HepG2 (cell line): ENCODE measurements around the gene HAS3. TPM values are rescaled to one million over a fixed set of nuclear protein-coding genes. Genes with fewer than 3 reads are reported as not detected.

ENCODE experiments used
- ATAC-seq: fragments of 200-7000 bp; cut with Tn5 transposase; 3 replicates; pipeline ENCODE4 v1.9.1; 2020; ENCODE audit warnings: mild to moderate bottlenecking, moderate library complexity
- BruUV-seq: library from RNA; stranded (reverse); fragments of 400-500 nt; replicated peaks from 2 replicates; lab custom pipeline; 2021; lab: Mats Ljungman, UMichigan
- CTCF ChIA-PET: fragments of 300-600 bp; formaldehyde crosslinking; extraction: SDS; loops from one replicate; lab custom pipeline; 2021; ENCODE audit warnings: low total read pairs, inconsistent platforms, low intra/inter-chr PET ratio; lab: Yijun Ruan, JAX
- POLR2A ChIA-PET: fragments of 350-600 bp; sonication (Branson Sonifier 250); formaldehyde crosslinking; loops from one replicate; lab custom pipeline; 2020; ENCODE audit warnings: antibody characterized with exemption, inconsistent platforms; lab: Yijun Ruan, JAX
- DNase-seq: peaks from one replicate; pipeline ENCODE4 v3.0.0-alpha.2; 2015; ENCODE audit warnings: low spot score
- FAIRE-seq: peaks from 3 replicates; lab custom pipeline; 2011; peaks lifted over from hg19 to GRCh38; lab: Jason Lieb, UNC
- H2AFZ ChIP-seq: one replicate; pipeline ENCODE4 v1.6.1; 2011; ENCODE audit warnings: low read length, inconsistent platforms
- H3K27ac ChIP-seq: fragments of 300-600 bp; 3 replicates; pipeline ENCODE4 v1.8.0; 2011; ENCODE audit warnings: mixed run types, mild to moderate bottlenecking, mixed read lengths, low read length, inconsistent platforms; ENCODE audit not compliant: insufficient read depth; ENCODE audit errors: extremely low read length
- H3K27me3 ChIP-seq, 2 experiments: fragments of 200-600 bp in 1 of 2; 2 replicates in 1 of 2; 3 replicates in 1 of 2; pipeline versions ENCODE4 v1.6.0 to v1.8.0; 2011; ENCODE audit warnings: low read length in 2 of 2, mild to moderate bottlenecking in 2 of 2, moderate library complexity in 2 of 2, inconsistent platforms in 1 of 2; ENCODE audit not compliant: insufficient read depth in 2 of 2, control insufficient read depth in 1 of 2
- H3K36me3 ChIP-seq, 2 experiments: fragments of 200-600 bp in 1 of 2; replicated peaks in 1 of 2; 2 replicates in 1 of 2; 3 replicates in 1 of 2; pipeline versions ENCODE4 v1.5.1 to v1.8.0; 2011; ENCODE audit warnings: low read length in 2 of 2, inconsistent platforms in 1 of 2; ENCODE audit not compliant: insufficient read depth in 2 of 2, control insufficient read depth in 1 of 2
- H3K4me1 ChIP-seq: 2 replicates; pipeline ENCODE4 v1.5.1; 2012; ENCODE audit warnings: low read length, inconsistent platforms; ENCODE audit not compliant: insufficient read depth
- H3K4me2 ChIP-seq: 2 replicates; pipeline ENCODE4 v1.6.0; 2011; ENCODE audit warnings: low read depth, low read length, inconsistent platforms
- H3K4me3 ChIP-seq, 3 experiments: fragments of 200-600 bp in 1 of 3; sonication (generic), shearing (Covaris generic) in 1 of 3; replicated peaks in 1 of 3; 2 replicates each; pipeline ENCODE4 v1.5.1; 2011 to 2016; ENCODE audit warnings: low read length in 3 of 3, inconsistent platforms in 2 of 3, low read depth in 2 of 3, mild to moderate bottlenecking in 2 of 3, control low read depth in 1 of 3, mixed read lengths in 1 of 3; ENCODE audit not compliant: insufficient read depth in 1 of 3
- H3K79me2 ChIP-seq: one replicate; pipeline ENCODE4 v1.6.1; 2011; ENCODE audit warnings: low read length, inconsistent platforms; ENCODE audit not compliant: insufficient read depth
- H3K9ac ChIP-seq: 2 replicates; pipeline ENCODE4 v1.6.0; 2011; ENCODE audit warnings: mild to moderate bottlenecking, low read depth, low read length, inconsistent platforms; ENCODE audit not compliant: insufficient read depth
- H3K9me3 ChIP-seq: 2 replicates; pipeline ENCODE4 v1.5.1; 2012; ENCODE audit warnings: mild to moderate bottlenecking, low read length
- H4K20me1 ChIP-seq: 2 replicates; pipeline ENCODE4 v1.6.0; 2011; ENCODE audit warnings: inconsistent platforms, mild to moderate bottlenecking, low read length, moderate library complexity; ENCODE audit not compliant: insufficient read depth
- MEIS1 ChIP-seq: sonication (generic); formaldehyde crosslinking; IDR thresholded peaks from 2 replicates; pipeline ENCODE4 v1.9.0; 2021; ENCODE audit warnings: mild to moderate bottlenecking, missing genetic modification reagents, moderate library complexity, borderline replicate concordance
- NR2F2 ChIP-seq: IDR thresholded peaks from 2 replicates; pipeline ENCODE4 v1.6.1; 2012; ENCODE audit warnings: low read depth, inconsistent platforms, borderline replicate concordance
- RNF2 ChIP-seq: fragments of 450-650 bp; conservative IDR thresholded peaks from 2 replicates; pipeline ENCODE4 v1.6.1; 2016; ENCODE audit warnings: low read depth
- RNF219 ChIP-seq: sonication (generic); formaldehyde crosslinking; IDR thresholded peaks from 2 replicates; pipeline ENCODE4 v1.5.0; 2020; ENCODE audit warnings: mild to moderate bottlenecking, missing genetic modification reagents
- SETDB1 ChIP-seq: sonication (generic); formaldehyde crosslinking; IDR thresholded peaks from 2 replicates; pipeline ENCODE4 v1.5.1; 2020; ENCODE audit warnings: missing genetic modification reagents, mild to moderate bottlenecking, borderline replicate concordance
- ZFP1 ChIP-seq: IDR thresholded peaks from 2 replicates; pipeline ENCODE4 v1.6.1; 2016
- ZNF24 ChIP-seq: fragments of 450-650 bp; IDR thresholded peaks from 2 replicates; pipeline ENCODE4 v1.6.1; 2017; ENCODE audit warnings: antibody characterized with exemption, mild to moderate bottlenecking
- ZNF256 ChIP-seq: sonication (generic); formaldehyde crosslinking; conservative IDR thresholded peaks from 2 replicates; pipeline ENCODE4 v1.4.0; 2020; ENCODE audit warnings: missing genetic modification reagents
- ZNF276 ChIP-seq: sonication (generic); formaldehyde crosslinking; IDR thresholded peaks from 2 replicates; pipeline ENCODE4 v1.4.0; 2020; ENCODE audit warnings: mild to moderate bottlenecking, low read depth, missing genetic modification reagents
- ZNF576 ChIP-seq: sonication (generic); formaldehyde crosslinking; IDR thresholded peaks from 2 replicates; pipeline ENCODE4 v1.4.0; 2020; ENCODE audit warnings: mild to moderate bottlenecking, missing genetic modification reagents
- ZNF639 ChIP-seq: conservative IDR thresholded peaks from 2 replicates; pipeline ENCODE4 v1.6.1; 2018; ENCODE audit warnings: missing genetic modification reagents
- WGBS: methylation state at CpG from one replicate; pipeline ENCODE4 v1.1.6; 2017; ENCODE audit warnings: low lambda C conversion rate; 5-methylcytosine and 5-hydroxymethylcytosine counted together
- in situ Hi-C: cut with HindIII; loops from 2 replicates; pipeline ENCODE4 v1.10.0; 2017; ENCODE audit warnings: low pct_unique_long_range_greater_than_20kb; ENCODE audit not compliant: extremely low pct_ligation_motif_present
- intact Hi-C: fragments of 100-400 bp; cut with micrococcal nuclease; formaldehyde crosslinking; loops from one replicate; pipeline ENCODE4 v1.10.0; 2022; ENCODE audit not compliant: unreplicated experiment
- polyA plus RNA-seq, 8 experiments: library from polyadenylated mRNA; depleted of rRNA in 3 of 8; stranded (reverse) in 7 of 8; unstranded in 1 of 8; fragments of >200 nt; fragmentation: Illumina TruSeq in 4 of 8; extraction: Trizol in 4 of 8; gene quantifications; 2 replicates each; pipeline versions ENCODE4 v1.2.1 to v1.2.3, GENCODE V29; 2011 to 2016; ENCODE audit warnings: low read depth in 4 of 8, missing spikeins in 1 of 8, mixed read lengths in 1 of 8; ENCODE audit not compliant: insufficient read depth in 1 of 8
- total RNA-seq, 5 experiments: library from RNA; depleted of rRNA; stranded (reverse); fragments of >200 nt; fragmentation: Illumina TruSeq; extraction: Trizol; gene quantifications; 2 replicates each; pipeline ENCODE4 v1.2.3, GENCODE V29; 2016; ENCODE audit warnings: low read depth in 1 of 5
- TF ChIP-seq, protein P1 (sequence below): sonication (generic); formaldehyde crosslinking; IDR thresholded peaks from 2 replicates; pipeline ENCODE4 v1.4.0; 2020; ENCODE audit warnings: missing genetic modification reagents, mild to moderate bottlenecking, borderline replicate concordance
- TF ChIP-seq, protein P2 (sequence below): sonication (generic); formaldehyde crosslinking; IDR thresholded peaks from 2 replicates; pipeline ENCODE4 v1.5.0; 2020; ENCODE audit warnings: missing genetic modification reagents, mild to moderate bottlenecking, borderline replicate concordance

Gene HAS3
- total and polyA plus RNA-seq, 2 of the 13 experiments (the other 11 are each of a cell fraction or from before 2014, with no cell fraction given) = 0.04 to 0.30 TPM

- POLR2A ChIA-PET = interaction anchor here (0.6 kb wide), 1 partner anchor 1166 kb away, joined by 3 read pairs; no protein-coding TSS in a partner anchor
- ATAC-seq (no peak), FAIRE-seq (no peak), DNase-seq (no peak)
- 95% methylated on average over 3 of the region's 3 CpGs for WGBS
- CTCF ChIA-PET = no interaction called here
- in situ Hi-C loops (no loop called here), intact Hi-C loops (no loop called here)
- Histone ChIP-seq H3K4me1 (no peaks in the 10 kb centered on the region), H3K27ac (no peak overlapping the region), H2AFZ (no peak overlapping the region), H3K4me3 (no peak overlapping the region), H3K4me2 (no peak overlapping the region), H4K20me1 (no peaks in the 10 kb centered on the region), H3K9ac (no peak overlapping the region), H3K79me2 (no peaks in the 10 kb centered on the region), H3K36me3 (no peaks in the 10 kb centered on the region), H3K27me3 (no peaks in the 10 kb centered on the region), H3K9me3 (no peaks in the 10 kb centered on the region)
- no TSS peak for BruUV-seq
- TF ChIP-seq ZNF256 (CRISPR knock-in tag) (no peak), ZNF276 (CRISPR knock-in tag) (no peak), SETDB1 (CRISPR knock-in tag) (no peak), RNF219 (no peak), ZNF576 (CRISPR knock-in tag) (no peak), MEIS1 (CRISPR knock-in tag) (no peak), ZNF24 (no peak), RNF2 (no peak), NR2F2 (no peak), ZFP1 (no peak), ZNF639 (CRISPR knock-in tag) (no peak)
- TF ChIP-seq, protein P1, sequence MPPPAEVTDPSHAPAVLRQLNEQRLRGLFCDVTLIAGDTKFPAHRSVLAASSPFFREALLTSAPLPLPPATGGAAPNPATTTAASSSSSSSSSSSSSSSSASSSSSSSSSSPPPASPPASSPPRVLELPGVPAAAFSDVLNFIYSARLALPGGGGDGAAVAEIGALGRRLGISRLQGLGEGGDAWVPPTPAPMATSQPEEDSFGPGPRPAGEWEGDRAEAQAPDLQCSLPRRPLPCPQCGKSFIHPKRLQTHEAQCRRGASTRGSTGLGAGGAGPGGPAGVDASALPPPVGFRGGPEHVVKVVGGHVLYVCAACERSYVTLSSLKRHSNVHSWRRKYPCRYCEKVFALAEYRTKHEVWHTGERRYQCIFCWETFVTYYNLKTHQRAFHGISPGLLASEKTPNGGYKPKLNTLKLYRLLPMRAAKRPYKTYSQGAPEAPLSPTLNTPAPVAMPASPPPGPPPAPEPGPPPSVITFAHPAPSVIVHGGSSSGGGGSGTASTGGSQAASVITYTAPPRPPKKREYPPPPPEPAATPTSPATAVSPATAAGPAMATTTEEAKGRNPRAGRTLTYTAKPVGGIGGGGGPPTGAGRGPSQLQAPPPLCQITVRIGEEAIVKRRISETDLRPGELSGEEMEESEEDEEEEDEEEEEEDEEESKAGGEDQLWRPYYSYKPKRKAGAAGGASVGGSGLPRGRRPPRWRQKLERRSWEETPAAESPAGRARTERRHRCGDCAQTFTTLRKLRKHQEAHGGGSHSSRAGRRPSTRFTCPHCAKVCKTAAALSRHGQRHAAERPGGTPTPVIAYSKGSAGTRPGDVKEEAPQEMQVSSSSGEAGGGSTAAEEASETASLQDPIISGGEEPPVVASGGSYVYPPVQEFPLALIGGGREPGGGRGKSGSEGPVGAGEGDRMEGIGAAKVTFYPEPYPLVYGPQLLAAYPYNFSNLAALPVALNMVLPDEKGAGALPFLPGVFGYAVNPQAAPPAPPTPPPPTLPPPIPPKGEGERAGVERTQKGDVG (CRISPR knock-in tag) = no peak
- TF ChIP-seq, protein P2, sequence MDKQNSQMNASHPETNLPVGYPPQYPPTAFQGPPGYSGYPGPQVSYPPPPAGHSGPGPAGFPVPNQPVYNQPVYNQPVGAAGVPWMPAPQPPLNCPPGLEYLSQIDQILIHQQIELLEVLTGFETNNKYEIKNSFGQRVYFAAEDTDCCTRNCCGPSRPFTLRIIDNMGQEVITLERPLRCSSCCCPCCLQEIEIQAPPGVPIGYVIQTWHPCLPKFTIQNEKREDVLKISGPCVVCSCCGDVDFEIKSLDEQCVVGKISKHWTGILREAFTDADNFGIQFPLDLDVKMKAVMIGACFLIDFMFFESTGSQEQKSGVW (CRISPR knock-in tag) = no peak
These were observed 49.0 kb upstream of the HAS3 start for GRCh38 chr16:69056421-69056820.
